VCaP (cell line): ENCODE data around the gene RAC2.

ENCODE experiments used
- H3K27ac ChIP-seq: fragments of 450-650 bp; 2 replicates; pipeline ENCODE4 v1.5.1; 2017
- TF ChIP-seq, protein P1 (sequence below): fragments of 450-650 bp; conservative IDR thresholded peaks from 2 replicates; pipeline ENCODE4 v1.5.1; 2017; ENCODE audit warnings: mild to moderate bottlenecking, moderate library complexity

RAC2 gene

DNA sequence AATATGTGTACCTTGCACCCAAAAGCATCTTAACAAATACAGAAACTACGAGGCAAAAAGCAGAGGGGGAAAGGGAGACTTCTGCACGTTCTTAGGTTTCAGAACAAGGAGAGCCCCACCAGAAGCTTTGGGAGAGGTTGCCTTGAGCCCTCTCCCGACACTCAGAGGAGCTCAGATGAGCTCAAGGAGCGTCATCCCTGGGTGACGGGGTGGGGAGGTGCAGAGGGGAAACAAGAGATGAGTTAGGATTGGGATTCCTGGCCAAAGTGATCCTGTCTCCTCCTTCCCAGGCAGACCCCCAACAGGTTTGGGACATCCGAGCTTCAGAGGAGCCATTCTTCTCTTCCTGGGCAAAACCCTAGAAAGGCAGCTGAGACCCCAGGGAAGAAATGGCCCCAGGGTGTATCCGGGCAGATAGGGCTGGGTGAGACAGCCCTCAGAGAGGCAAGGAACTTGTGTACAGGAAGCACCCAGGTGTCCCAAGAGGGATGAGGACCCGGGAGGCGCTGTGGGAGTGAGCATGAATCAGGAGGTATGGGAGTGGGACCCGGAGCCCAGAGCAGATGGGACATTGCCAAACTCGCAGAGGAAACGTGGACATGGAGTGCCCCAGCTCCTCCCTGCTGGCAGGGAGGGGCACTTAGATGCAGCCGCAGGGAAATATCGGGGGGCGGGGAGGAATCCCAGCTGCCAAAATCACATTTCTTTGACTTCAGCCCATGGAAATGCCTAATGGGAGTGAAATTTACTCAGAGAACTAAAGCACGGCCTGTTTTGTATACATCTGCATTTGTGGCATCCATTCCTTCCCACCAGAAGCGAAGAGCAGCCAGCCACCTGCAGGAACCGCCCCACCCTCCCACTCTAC is 68.4 kb downstream of the RAC2 start:
- no peak overlapping the region for H3K27ac ChIP-seq

More for the DNA sequence above, 68.4 kb downstream of the RAC2 start:
- TF ChIP-seq, protein P1, sequence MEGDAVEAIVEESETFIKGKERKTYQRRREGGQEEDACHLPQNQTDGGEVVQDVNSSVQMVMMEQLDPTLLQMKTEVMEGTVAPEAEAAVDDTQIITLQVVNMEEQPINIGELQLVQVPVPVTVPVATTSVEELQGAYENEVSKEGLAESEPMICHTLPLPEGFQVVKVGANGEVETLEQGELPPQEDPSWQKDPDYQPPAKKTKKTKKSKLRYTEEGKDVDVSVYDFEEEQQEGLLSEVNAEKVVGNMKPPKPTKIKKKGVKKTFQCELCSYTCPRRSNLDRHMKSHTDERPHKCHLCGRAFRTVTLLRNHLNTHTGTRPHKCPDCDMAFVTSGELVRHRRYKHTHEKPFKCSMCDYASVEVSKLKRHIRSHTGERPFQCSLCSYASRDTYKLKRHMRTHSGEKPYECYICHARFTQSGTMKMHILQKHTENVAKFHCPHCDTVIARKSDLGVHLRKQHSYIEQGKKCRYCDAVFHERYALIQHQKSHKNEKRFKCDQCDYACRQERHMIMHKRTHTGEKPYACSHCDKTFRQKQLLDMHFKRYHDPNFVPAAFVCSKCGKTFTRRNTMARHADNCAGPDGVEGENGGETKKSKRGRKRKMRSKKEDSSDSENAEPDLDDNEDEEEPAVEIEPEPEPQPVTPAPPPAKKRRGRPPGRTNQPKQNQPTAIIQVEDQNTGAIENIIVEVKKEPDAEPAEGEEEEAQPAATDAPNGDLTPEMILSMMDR: no peak
